CD4-positive, CD25-positive, alpha-beta regulatory T cell (primary cell): ENCODE data around the gene QKI. TPM values are rescaled to one million over a fixed set of nuclear protein-coding genes. Genes with fewer than 3 reads are reported as not detected.

ENCODE experiments used
- ATAC-seq, 2 donors: fragments of 150-1000 bp; cut with Tn5 transposase; one replicate each; pipeline ENCODE4 v1.10.0; 2021; ENCODE audit warnings: low read depth in 2 of 2, moderate number of reproducible peaks in 2 of 2, moderate library complexity in 1 of 2
- DNase-seq, 3 donors: peaks; one replicate each; pipeline versions ENCODE4 v3.0.0 to v3.0.0-alpha.2; 2012 to 2022; ENCODE audit warnings: mixed read lengths in 1 of 3
- H3K27ac ChIP-seq: one replicate; pipeline ENCODE4 v1.7.0; 2013; ENCODE audit warnings: mild to moderate bottlenecking, low read length; ENCODE audit not compliant: insufficient read depth, poor library complexity, severe bottlenecking
- H3K27me3 ChIP-seq: one replicate; pipeline ENCODE4 v1.7.0; 2013; ENCODE audit warnings: low read length; ENCODE audit not compliant: control insufficient read depth, insufficient read depth
- H3K36me3 ChIP-seq: one replicate; pipeline ENCODE4 v1.7.0; 2013; ENCODE audit warnings: mild to moderate bottlenecking, low read length, moderate library complexity; ENCODE audit not compliant: control insufficient read depth, insufficient read depth
- H3K4me1 ChIP-seq: 2 replicates; pipeline ENCODE4 v1.7.0; 2013; ENCODE audit warnings: mild to moderate bottlenecking, low read length; ENCODE audit not compliant: insufficient read depth, control insufficient read depth, poor library complexity, severe bottlenecking
- H3K4me3 ChIP-seq: one replicate; pipeline ENCODE4 v1.7.0; 2013; ENCODE audit warnings: low read depth, mild to moderate bottlenecking, low read length, moderate library complexity
- H3K9me3 ChIP-seq, 2 experiments: 1 replicate in 1 of 2; 2 replicates in 1 of 2; pipeline ENCODE4 v1.7.0; 2013; ENCODE audit warnings: low read length in 2 of 2, mild to moderate bottlenecking in 1 of 2, moderate library complexity in 1 of 2; ENCODE audit not compliant: control insufficient read depth in 2 of 2
- H3K27ac Mint-ChIP-seq, 3 donors: one replicate each; pipeline ENCODE4 v1.8.0; 2020 to 2022; ENCODE audit warnings: mild to moderate bottlenecking in 3 of 3, mixed read lengths in 3 of 3, moderate library complexity in 2 of 3
- H3K27me3 Mint-ChIP-seq: one replicate; pipeline ENCODE4 v1.8.0; 2022; ENCODE audit warnings: mild to moderate bottlenecking, mixed read lengths
- H3K36me3 Mint-ChIP-seq: one replicate; pipeline ENCODE4 v1.8.0; 2020; ENCODE audit warnings: mixed read lengths
- H3K4me1 Mint-ChIP-seq, 4 donors: one replicate each; pipeline ENCODE4 v1.8.0; 2020 to 2022; ENCODE audit warnings: mixed read lengths in 4 of 4, mild to moderate bottlenecking in 1 of 4
- H3K4me3 Mint-ChIP-seq, 4 donors: one replicate each; pipeline ENCODE4 v1.8.0; 2020 to 2022; ENCODE audit warnings: mild to moderate bottlenecking in 4 of 4, mixed read lengths in 4 of 4, moderate library complexity in 3 of 4
- H3K9me3 Mint-ChIP-seq, 7 donors: one replicate each; pipeline ENCODE4 v1.8.0; 2020 to 2022; ENCODE audit warnings: mixed read lengths in 7 of 7, mild to moderate bottlenecking in 3 of 7, moderate library complexity in 2 of 7
- polyA plus RNA-seq, 4 donors: library from polyadenylated mRNA; unstranded; fragments of 300-500 nt; fragmentation: Illumina TruSeq; gene quantifications; one replicate each; pipeline ENCODE4 v1.2.3, GENCODE V29; 2021
- total RNA-seq: library from RNA; stranded (reverse); gene quantifications from one replicate; pipeline ENCODE4 v1.2.3, GENCODE V29; 2022

The QKI gene
- total and polyA plus RNA-seq, 5 donors from 2014 or later, result 10.0 to 89.7 (median 17.2) TPM

GRCh38 chr6:163401039-163401885 lies 13.3 kb upstream of the QKI start:
- no peak for ATAC-seq
- Histone ChIP-seq H3K4me1 (peaks cover 6% of the 10 kb centered on the region), H3K27me3 (peaks cover 5% of the 10 kb centered on the region), H3K36me3 (no peaks in the 10 kb centered on the region), H3K9me3 (no peaks in the 10 kb centered on the region), H3K4me3 (no peak overlapping the region), H3K27ac (no peak overlapping the region)
- peaks cover 2 to 17% (median 5%) of the 10 kb centered on the region in 4 donors for H3K4me1 Mint-ChIP-seq
- H3K4me3 Mint-ChIP-seq, result peak overlapping the region in 1 of 4 donors; percentile 17
- H3K27ac Mint-ChIP-seq, result peak overlapping the region in 1 of 3 donors; percentile 34
- H3K36me3 Mint-ChIP-seq, result no peaks in the 10 kb centered on the region
- no peak for DNase-seq
- H3K27me3 Mint-ChIP-seq, result peaks cover 29% of the 10 kb centered on the region
- no peaks in the 10 kb centered on the region for H3K9me3 Mint-ChIP-seq

DNA sequence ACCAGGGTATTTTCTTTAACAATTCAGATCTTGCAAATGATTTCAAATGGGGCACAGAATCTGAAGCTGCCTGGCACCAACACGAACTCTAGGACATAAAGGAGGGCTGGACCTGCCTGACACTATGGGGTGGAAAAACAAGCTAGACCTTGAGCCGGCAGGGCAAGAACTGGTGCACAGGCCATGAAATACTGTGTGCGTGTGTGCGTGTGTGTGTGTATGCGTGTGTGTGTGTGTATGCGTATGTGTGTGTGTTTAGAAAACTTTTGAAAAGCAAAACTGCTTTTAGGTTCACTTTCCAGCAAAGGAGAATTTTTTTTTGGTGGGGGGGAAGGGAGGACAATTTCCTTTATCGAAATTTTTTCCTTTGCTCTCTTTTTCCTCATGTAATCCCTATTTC lies 11.9 kb upstream of the QKI start:
- no peaks in the 10 kb centered on the region for H3K36me3 ChIP-seq
- H3K4me3 ChIP-seq, result no peak overlapping the region
- H3K4me1 ChIP-seq, result peaks cover 6% of the 10 kb centered on the region
- H3K27ac Mint-ChIP-seq, result no peak overlapping the region
- no peaks in the 10 kb centered on the region for H3K36me3 Mint-ChIP-seq
- ATAC-seq, result no peak
- peaks cover 5 to 16% (median 9%) of the 10 kb centered on the region in 4 donors for H3K4me1 Mint-ChIP-seq
- H3K27me3 ChIP-seq, result peaks cover 3% of the 10 kb centered on the region
- no peak overlapping the region for H3K27ac ChIP-seq
- H3K4me3 Mint-ChIP-seq, result no peak overlapping the region
- H3K27me3 Mint-ChIP-seq, result peaks cover 15% of the 10 kb centered on the region
- no peaks in the 10 kb centered on the region for H3K9me3 Mint-ChIP-seq
- H3K9me3 ChIP-seq, result no peaks in the 10 kb centered on the region
- no peak for DNase-seq

DNA sequence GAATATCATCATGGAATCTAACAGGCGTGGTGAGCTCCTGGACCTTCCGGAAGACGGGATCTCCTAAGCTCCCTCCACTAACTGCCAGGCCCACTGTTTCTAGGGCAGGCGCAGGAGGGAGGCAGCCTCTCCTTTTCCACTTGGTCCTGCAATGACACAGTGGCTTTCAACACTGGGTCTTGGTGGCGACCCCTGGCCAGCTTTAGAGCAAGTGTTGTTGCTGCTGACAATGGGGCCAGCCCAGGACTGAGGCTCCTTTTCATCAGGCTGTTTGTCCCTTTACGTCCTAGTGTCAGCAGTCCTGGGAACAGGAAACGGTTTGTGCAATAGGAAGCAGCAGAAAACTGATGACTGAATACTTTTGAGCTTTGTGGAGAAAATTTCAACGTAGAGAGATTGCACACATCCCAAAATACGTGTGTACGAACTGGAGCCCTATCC lies 9.7 kb upstream of the QKI start:
- H3K4me1 Mint-ChIP-seq, result peaks cover 5 to 16% (median 9%) of the 10 kb centered on the region in 4 donors
- no peak for DNase-seq
- H3K36me3 ChIP-seq, result no peaks in the 10 kb centered on the region
- H3K27ac Mint-ChIP-seq, result peak overlapping the region in 2 of 3 donors; percentile 46 to 81
- H3K9me3 ChIP-seq, result no peaks in the 10 kb centered on the region
- peaks cover 6% of the 10 kb centered on the region for H3K4me1 ChIP-seq
- no peaks in the 10 kb centered on the region for H3K36me3 Mint-ChIP-seq
- H3K27me3 ChIP-seq, result no peaks in the 10 kb centered on the region
- no peak overlapping the region for H3K27ac ChIP-seq
- ATAC-seq, result no peak
- H3K4me3 Mint-ChIP-seq, result peak overlapping the region in 1 of 4 donors; percentile 13
- H3K4me3 ChIP-seq, result no peak overlapping the region
- H3K27me3 Mint-ChIP-seq, result peaks cover 7% of the 10 kb centered on the region
- no peaks in the 10 kb centered on the region for H3K9me3 Mint-ChIP-seq

- no peaks in the 10 kb centered on the region for H3K36me3 Mint-ChIP-seq
- H3K27ac Mint-ChIP-seq, result peak overlapping the region; percentile 81 to 92 (median 88)
- peak overlapping the region; percentile 50 to 93 (median 74) for H3K4me3 Mint-ChIP-seq
- Histone ChIP-seq H3K27ac (peak overlapping the region; percentile 8), H3K9me3 (no peaks in the 10 kb centered on the region), H3K4me3 (peak overlapping the region; percentile 88), H3K4me1 (peaks cover 6% of the 10 kb centered on the region), H3K36me3 (no peaks in the 10 kb centered on the region), H3K27me3 (no peaks in the 10 kb centered on the region)
- DNase-seq (peak in 2 of 3 donors; percentile 26 to 54), ATAC-seq (peak; percentile 50 to 58)
- H3K4me1 Mint-ChIP-seq, result peaks cover 5 to 16% (median 9%) of the 10 kb centered on the region in 4 donors
- no peaks in the 10 kb centered on the region for H3K9me3 Mint-ChIP-seq
- H3K27me3 Mint-ChIP-seq, result peaks cover 4% of the 10 kb centered on the region
Measured at GRCh38 chr6:163405412-163406309, 8.9 kb upstream of the QKI start.

DNA sequence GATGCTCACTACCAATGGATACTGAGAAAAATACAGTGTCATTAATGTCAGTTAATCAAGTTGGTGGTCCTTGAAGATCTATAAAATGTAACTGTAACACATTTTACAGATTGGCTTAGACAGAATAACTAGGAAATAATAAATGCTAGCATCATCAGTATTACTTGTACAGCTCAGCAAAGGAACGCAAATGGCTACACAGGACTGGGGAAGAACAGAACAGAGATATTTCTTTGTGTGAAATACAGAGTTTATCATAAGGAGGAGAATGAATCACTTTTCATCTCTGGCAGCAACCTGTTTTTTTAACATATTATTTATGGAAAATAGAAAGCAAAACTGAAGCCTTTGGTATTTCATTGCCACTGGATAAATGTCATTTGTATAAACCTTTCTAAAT lies 8.2 kb upstream of the QKI start:
- peaks cover 11% of the 10 kb centered on the region for H3K27me3 Mint-ChIP-seq

DNA sequence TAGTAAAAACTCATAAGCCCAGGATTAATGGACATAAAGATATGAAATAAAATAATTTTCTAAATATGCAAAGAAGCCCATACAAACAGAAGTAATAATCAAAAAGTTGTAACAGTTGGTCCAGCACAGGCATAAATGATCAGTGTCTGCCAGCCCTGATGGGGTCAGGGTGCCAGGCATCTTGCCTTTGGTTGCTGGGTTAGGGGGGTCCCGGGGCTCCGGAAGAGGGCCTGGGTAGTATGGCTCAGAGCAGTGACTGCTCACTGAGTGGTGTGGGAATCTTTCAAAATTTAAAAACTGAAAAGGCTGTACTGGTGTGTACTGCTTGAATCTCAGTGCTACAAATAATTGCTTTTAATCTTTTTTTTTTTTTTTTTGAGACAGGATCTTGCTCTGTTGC lies 7.7 kb upstream of the QKI start:
- Mint-ChIP-seq H3K4me3 (peak overlapping the region in 1 of 4 donors; percentile 50), H3K27me3 (peaks cover 11% of the 10 kb centered on the region), H3K4me1 (peaks cover 5 to 19% (median 12%) of the 10 kb centered on the region in 4 donors), H3K9me3 (no peaks in the 10 kb centered on the region), H3K36me3 (no peaks in the 10 kb centered on the region), H3K27ac (no peak overlapping the region)
- no peaks in the 10 kb centered on the region for H3K9me3 ChIP-seq
- no peaks in the 10 kb centered on the region for H3K27me3 ChIP-seq
- H3K4me1 ChIP-seq, result peaks cover 6% of the 10 kb centered on the region
- DNase-seq (no peak), ATAC-seq (no peak)
- H3K27ac ChIP-seq, result no peak overlapping the region
- no peak overlapping the region for H3K4me3 ChIP-seq
- no peaks in the 10 kb centered on the region for H3K36me3 ChIP-seq

More for the DNA sequence above, 8.2 kb upstream of the QKI start:
- no peaks in the 10 kb centered on the region for H3K9me3 ChIP-seq
- no peak for ATAC-seq
- peaks cover 6% of the 10 kb centered on the region for H3K4me1 ChIP-seq
- H3K36me3 ChIP-seq, result no peaks in the 10 kb centered on the region
- Mint-ChIP-seq H3K9me3 (no peaks in the 10 kb centered on the region), H3K27ac (peak overlapping the region; percentile 81 to 92 (median 88)), H3K4me1 (peaks cover 5 to 18% (median 11%) of the 10 kb centered on the region in 4 donors), H3K36me3 (no peaks in the 10 kb centered on the region), H3K4me3 (peak overlapping the region; percentile 50 to 93 (median 74))
- no peaks in the 10 kb centered on the region for H3K27me3 ChIP-seq
- DNase-seq, result no peak
- peak overlapping the region; percentile 88 for H3K4me3 ChIP-seq
- no peak overlapping the region for H3K27ac ChIP-seq

DNA sequence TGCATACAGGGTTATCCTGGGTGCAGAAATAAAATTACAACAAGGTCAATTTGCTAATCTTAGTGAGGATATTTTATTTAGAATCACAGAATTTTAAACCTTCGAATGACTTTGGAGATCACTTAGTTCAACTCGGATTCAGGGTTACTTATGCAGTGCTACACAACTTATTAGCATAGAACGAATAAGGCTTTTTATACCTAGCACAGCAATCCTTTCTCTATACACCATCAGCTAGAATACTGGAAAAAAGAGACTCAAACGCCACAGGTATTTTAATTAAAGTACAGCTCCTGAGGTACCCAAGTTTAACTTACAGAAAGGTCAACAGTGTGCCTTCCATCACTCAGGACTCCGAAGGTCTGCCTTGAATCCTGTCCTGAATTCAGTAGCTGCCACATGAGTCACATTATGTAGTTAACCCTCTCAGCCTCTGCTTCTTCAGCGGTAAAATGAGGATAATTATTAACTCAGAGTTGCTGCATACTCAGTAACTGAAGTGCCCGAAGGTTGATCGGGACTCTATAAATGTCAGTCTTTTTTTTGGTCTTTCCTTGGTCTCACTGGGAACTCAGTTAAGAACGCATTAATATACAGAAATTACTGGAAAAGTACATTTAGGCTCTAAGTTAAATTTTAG lies 6.0 kb upstream of the QKI start:
- H3K4me1 Mint-ChIP-seq, result peaks cover 13 to 29% (median 20%) of the 10 kb centered on the region in 4 donors
- no peaks in the 10 kb centered on the region for H3K9me3 Mint-ChIP-seq
- Histone ChIP-seq H3K4me1 (peaks cover 16% of the 10 kb centered on the region), H3K36me3 (no peaks in the 10 kb centered on the region), H3K9me3 (no peaks in the 10 kb centered on the region), H3K4me3 (no peak overlapping the region), H3K27ac (no peak overlapping the region), H3K27me3 (no peaks in the 10 kb centered on the region)
- H3K27ac Mint-ChIP-seq, result no peak overlapping the region
- DNase-seq, result no peak
- no peak for ATAC-seq
- peaks cover 11% of the 10 kb centered on the region for H3K27me3 Mint-ChIP-seq
- peak overlapping the region in 1 of 4 donors; percentile 38 for H3K4me3 Mint-ChIP-seq
- no peaks in the 10 kb centered on the region for H3K36me3 Mint-ChIP-seq
